GM10847 (cell line): ENCODE results near the gene ACKR3.

ENCODE experiments used
- POLR2A ChIP-seq: IDR thresholded peaks from 2 replicates; pipeline ENCODE4 v1.6.1; 2011; ENCODE audit not compliant: insufficient read length; ENCODE audit errors: extremely low read depth

The ACKR3 gene

GRCh38 chr2:236603361-236604015, 33.9 kb downstream of the ACKR3 start:
- no peak for TF ChIP-seq POLR2A

GRCh38 chr2:236604575-236605344, 35.1 kb downstream of the ACKR3 start:
- TF ChIP-seq POLR2A: no peak

- no peak for TF ChIP-seq POLR2A
Measured at GRCh38 chr2:236605345-236605734, 35.7 kb downstream of the ACKR3 start.

GRCh38 chr2:236606023-236606422, 36.4 kb downstream of the ACKR3 start:
- no peak for TF ChIP-seq POLR2A

- no peak for TF ChIP-seq POLR2A
Measured at GRCh38 chr2:236607471-236608187, 38.0 kb downstream of the ACKR3 start.

- TF ChIP-seq POLR2A: no peak
Measured at GRCh38 chr2:236608188-236608525, 38.5 kb downstream of the ACKR3 start.

GRCh38 chr2:236608710-236609109, 39.1 kb downstream of the ACKR3 start:
- TF ChIP-seq POLR2A: no peak

GRCh38 chr2:236610991-236611821, 41.6 kb downstream of the ACKR3 start:
- no peak for TF ChIP-seq POLR2A

GRCh38 chr2:236612737-236613136, 43.1 kb downstream of the ACKR3 start:
- no peak for TF ChIP-seq POLR2A

GRCh38 chr2:236613612-236614011, 44.0 kb downstream of the ACKR3 start:
- TF ChIP-seq POLR2A: no peak

GRCh38 chr2:236614551-236614950, 44.9 kb downstream of the ACKR3 start:
- TF ChIP-seq POLR2A: no peak

- no peak for TF ChIP-seq POLR2A
Measured at GRCh38 chr2:236616031-236616430, 46.4 kb downstream of the ACKR3 start.

GRCh38 chr2:236616624-236617023, 47.0 kb downstream of the ACKR3 start:
- no peak for TF ChIP-seq POLR2A

- no peak for TF ChIP-seq POLR2A
Measured at GRCh38 chr2:236617221-236617737, 47.7 kb downstream of the ACKR3 start.

- TF ChIP-seq POLR2A: no peak
Measured at GRCh38 chr2:236617796-236618195, 48.2 kb downstream of the ACKR3 start.

GRCh38 chr2:236618370-236618769, 48.7 kb downstream of the ACKR3 start:
- TF ChIP-seq POLR2A: no peak
